ENCODE results near the gene POLR2E. TPM values are rescaled to one million over a fixed set of nuclear protein-coding genes. Genes with fewer than 3 reads are reported as not detected.

The POLR2E gene
- total and polyA plus RNA-seq, 8 donors: 24.5 to 361 (median 91.0) TPM

DNA sequence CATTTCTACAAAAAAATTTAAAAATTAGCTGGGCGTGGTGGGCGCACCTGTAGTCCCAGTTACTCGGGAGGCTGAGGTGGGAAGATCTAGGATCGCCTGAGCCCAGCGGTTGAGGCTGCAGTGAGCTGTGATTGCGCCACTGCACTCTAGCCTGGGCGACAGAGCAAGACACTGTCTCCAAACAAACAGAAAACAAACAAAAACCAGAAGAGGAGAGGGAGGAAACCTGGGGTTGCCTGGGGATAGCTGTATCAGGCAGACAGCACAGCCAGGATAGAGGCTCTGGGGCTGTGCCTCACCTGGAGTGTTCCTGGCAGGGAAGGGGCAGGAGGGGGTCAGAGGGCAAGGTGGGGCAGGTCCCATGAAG lies 2.6 kb upstream of the POLR2E start:
- intact Hi-C loops (cut with DNase I; ENCODE audit: low total_unique reads): loop anchor here (10.0 kb wide), 1 partner anchor 53 kb away; the partner anchor contains the start of gene ABCA7
- TF ChIP-seq EP300 (IDR thresholded peaks at IDR 0.05): no peak

DNA sequence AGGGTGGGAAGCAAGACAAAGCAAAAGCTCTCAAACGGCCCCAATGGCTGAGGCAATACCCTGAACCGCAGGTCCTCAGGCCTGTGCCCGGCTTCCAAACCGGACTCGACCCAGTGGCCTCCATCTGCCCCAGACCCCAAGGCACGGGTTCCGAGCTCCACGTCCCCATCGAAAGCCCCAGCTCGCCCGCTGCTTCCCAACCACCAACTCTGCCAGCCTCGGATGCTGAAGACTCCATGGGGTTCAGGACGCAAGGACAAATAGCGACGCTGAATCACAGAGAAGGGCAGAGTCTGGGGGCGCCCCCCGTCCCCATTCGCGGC lies 559 bp downstream of the POLR2E start:
- Histone ChIP-seq H3K27ac (peak overlapping the region in 4 of 5 donors; percentile 82 to 88 (median 86)), H3K27me3 (no peaks in the 10 kb centered on the region), H3K9me3 (no peaks in the 10 kb centered on the region), H3K36me3 (peaks cover 14 to 42% (median 40%) of the 10 kb centered on the region in 4 donors), H3K4me1 (peaks cover 34 to 73% (median 55%) of the 10 kb centered on the region in 4 donors), H3K4me3 (peak overlapping the region; percentile 96 to 100 (median 100))
- intact Hi-C loops (cut with DNase I; ENCODE audit: low total_unique reads): loop anchor here (10.0 kb wide), 1 partner anchor 50 kb away; the partner anchor contains the start of gene ABCA7
- no peak for DNase-seq
- 0 to 1% (median 0%) methylated on average over 6 to 19 of the region's 19 CpGs for WGBS, 5 donors
- no peak for TF ChIP-seq POLR2A (IDR thresholded peaks at IDR 0.05)
- TF ChIP-seq, protein P1, sequence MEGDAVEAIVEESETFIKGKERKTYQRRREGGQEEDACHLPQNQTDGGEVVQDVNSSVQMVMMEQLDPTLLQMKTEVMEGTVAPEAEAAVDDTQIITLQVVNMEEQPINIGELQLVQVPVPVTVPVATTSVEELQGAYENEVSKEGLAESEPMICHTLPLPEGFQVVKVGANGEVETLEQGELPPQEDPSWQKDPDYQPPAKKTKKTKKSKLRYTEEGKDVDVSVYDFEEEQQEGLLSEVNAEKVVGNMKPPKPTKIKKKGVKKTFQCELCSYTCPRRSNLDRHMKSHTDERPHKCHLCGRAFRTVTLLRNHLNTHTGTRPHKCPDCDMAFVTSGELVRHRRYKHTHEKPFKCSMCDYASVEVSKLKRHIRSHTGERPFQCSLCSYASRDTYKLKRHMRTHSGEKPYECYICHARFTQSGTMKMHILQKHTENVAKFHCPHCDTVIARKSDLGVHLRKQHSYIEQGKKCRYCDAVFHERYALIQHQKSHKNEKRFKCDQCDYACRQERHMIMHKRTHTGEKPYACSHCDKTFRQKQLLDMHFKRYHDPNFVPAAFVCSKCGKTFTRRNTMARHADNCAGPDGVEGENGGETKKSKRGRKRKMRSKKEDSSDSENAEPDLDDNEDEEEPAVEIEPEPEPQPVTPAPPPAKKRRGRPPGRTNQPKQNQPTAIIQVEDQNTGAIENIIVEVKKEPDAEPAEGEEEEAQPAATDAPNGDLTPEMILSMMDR (IDR thresholded peaks at IDR 0.05): no peak
- no peak for TF ChIP-seq POLR2AphosphoS5 (IDR thresholded peaks at IDR 0.05)
- no peak for TF ChIP-seq EP300 (IDR thresholded peaks at IDR 0.05)

More for the DNA sequence above, 2.6 kb upstream of the POLR2E start:
- no peak for DNase-seq
- Histone ChIP-seq H3K36me3 (peaks cover 0 to 10% (median 9%) of the 10 kb centered on the region in 4 donors), H3K4me1 (peaks cover 54 to 83% (median 68%) of the 10 kb centered on the region in 4 donors), H3K9me3 (no peaks in the 10 kb centered on the region), H3K27me3 (no peaks in the 10 kb centered on the region), H3K27ac (peak overlapping the region; percentile 16 to 100 (median 98)), H3K4me3 (no peak overlapping the region)
- WGBS, 5 donors: 57 to 64% (median 63%) methylated on average over 7 of the region's 7 CpGs

DNA sequence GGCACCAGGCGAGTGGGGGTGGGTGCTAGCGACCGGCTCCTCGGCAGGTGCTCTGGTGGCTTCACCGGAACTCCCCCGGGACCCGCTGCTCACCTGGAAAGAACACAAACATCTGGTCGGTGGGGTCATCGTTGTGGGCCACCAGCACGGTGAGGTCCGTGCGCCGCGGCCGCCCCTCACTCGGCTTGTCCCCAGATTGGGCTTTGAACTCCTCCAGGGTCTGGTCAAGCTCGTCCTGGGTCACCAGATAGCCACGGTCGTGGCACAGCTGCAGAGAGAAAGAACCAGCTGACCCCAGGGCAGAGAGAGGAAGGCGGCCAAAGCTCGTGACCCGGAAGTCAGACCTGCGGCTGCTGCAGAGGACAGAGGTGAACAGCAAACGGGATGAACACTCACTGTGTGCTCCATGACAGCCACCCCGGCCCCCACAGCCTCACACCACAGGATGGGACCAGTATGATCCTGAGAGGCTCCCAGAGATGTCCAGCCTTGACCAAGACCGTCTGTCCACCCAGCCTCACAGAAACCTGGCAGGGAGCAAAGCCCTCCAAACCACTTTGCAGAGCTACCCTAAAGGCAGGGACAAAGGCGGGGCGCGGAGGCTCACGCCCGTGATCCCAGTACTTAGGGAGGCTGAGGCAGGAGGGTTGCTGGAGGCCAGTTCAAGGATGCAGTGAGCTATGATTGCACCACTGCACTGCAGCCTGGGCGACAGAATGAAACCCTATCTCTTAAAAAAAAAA lies 1.2 kb downstream of the POLR2E start:
- H3K27me3 ChIP-seq: no peaks in the 10 kb centered on the region
- no peaks in the 10 kb centered on the region for H3K9me3 ChIP-seq
- WGBS, 5 donors: 46 to 55% (median 50%) methylated on average over 27 to 32 of the region's 32 CpGs
- H3K36me3 ChIP-seq: peaks cover 21 to 48% (median 46%) of the 10 kb centered on the region in 4 donors
- peaks cover 32 to 73% (median 53%) of the 10 kb centered on the region in 4 donors for H3K4me1 ChIP-seq
- no peak for TF ChIP-seq EP300 (IDR thresholded peaks at IDR 0.05)
- no peak for TF ChIP-seq POLR2AphosphoS5 (IDR thresholded peaks at IDR 0.05)
- TF ChIP-seq POLR2A (IDR thresholded peaks at IDR 0.05): no peak
- TF ChIP-seq, protein P1 (IDR thresholded peaks at IDR 0.05): no peak
- peak overlapping the region; percentile 96 to 100 (median 100) for H3K4me3 ChIP-seq
- H3K27ac ChIP-seq: peak overlapping the region in 3 of 5 donors; percentile 86 to 88 (median 86)
- DNase-seq: no peak
- intact Hi-C loops (cut with DNase I; ENCODE audit: low total_unique reads): loop anchor here (10.0 kb wide), 1 partner anchor 49 kb away; the partner anchor contains the start of gene ABCA7

DNA sequence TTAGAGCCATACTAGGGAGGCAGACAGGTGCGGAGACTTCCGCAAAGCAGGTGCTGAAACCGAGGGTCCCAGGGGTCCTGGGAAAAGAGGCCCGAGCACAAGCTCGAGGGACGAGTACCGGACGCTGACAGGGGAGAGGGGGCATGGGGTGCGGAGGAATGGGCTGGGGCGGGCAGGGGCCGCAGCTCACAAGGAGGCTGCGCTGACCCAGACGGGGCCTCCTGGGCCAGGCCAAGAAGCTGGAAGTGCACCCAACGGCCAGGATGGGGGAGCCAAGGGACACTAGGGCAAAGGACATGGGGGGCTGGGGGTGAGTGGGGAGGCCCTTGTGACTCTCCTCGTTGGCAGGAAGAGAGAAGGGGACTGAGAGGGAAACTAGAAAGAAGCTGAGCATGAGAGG lies 1.8 kb downstream of the POLR2E start:
- Histone ChIP-seq H3K27ac (no peak overlapping the region), H3K4me1 (peaks cover 25 to 73% (median 50%) of the 10 kb centered on the region in 4 donors), H3K27me3 (no peaks in the 10 kb centered on the region), H3K9me3 (no peaks in the 10 kb centered on the region), H3K36me3 (peaks cover 27 to 55% (median 52%) of the 10 kb centered on the region in 4 donors), H3K4me3 (peak overlapping the region in 2 of 4 donors; percentile 96 to 100)
- DNase-seq: no peak
- intact Hi-C loops (cut with DNase I; ENCODE audit: low total_unique reads): loop anchor here (10.0 kb wide), 1 partner anchor 49 kb away; the partner anchor contains the start of gene ABCA7
- TF ChIP-seq EP300 (IDR thresholded peaks at IDR 0.05): no peak
- TF ChIP-seq, protein P1 (IDR thresholded peaks at IDR 0.05): no peak
- TF ChIP-seq POLR2A (IDR thresholded peaks at IDR 0.05): no peak
- TF ChIP-seq POLR2AphosphoS5 (IDR thresholded peaks at IDR 0.05): no peak
- WGBS, 5 donors: 82 to 90% (median 83%) methylated on average over 15 of the region's 15 CpGs
